LNCaP clone FGC (cell line): ENCODE data around the gene ADAMTS6.
A peak's percentile ranks its signal among the peaks of the same experiment; 100 is the strongest.
"Not testable (repeated sequence)": the region's sequence is repeated elsewhere in the genome, so short reads cannot be mapped to it uniquely, and the experiment has no call there.

Experiments
- DNase-seq: peaks from one replicate; pipeline ENCODE4 v3.0.0-alpha.2; 2011; ENCODE audit warnings: low read depth
- H3K4me3 ChIP-seq: 2 replicates; pipeline ENCODE4 v1.5.1; 2011; ENCODE audit warnings: mild to moderate bottlenecking, low read depth, low read length, control low read depth
- TF ChIP-seq, protein P1 (sequence below): IDR thresholded peaks from 2 replicates; pipeline ENCODE4 v1.5.1; 2012; ENCODE audit warnings: mild to moderate bottlenecking; ENCODE audit not compliant: control insufficient read depth, insufficient read depth; ENCODE audit errors: extremely low read depth

Gene ADAMTS6

DNA sequence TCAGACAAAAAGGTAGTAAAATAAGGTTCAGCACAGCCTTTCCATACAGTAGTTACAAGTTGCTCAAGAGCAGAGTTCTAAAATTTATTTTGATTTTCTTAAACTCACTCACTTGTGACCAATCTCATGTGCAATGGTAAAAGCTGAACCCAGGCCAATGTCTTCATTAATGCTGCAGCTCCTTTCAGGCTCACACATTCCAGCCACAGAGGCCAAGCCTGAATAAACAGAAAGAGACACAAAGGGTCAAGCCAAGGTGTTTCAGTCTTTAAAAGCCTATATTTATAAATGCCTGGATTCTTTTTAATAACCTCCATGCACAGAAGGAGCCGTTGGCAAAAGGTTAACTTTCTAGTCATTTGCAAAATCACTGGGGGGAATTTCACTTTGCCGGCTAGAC is 152.5 kb downstream of the ADAMTS6 start:
- H3K4me3 ChIP-seq = no peak overlapping the region
- TF ChIP-seq, protein P1, sequence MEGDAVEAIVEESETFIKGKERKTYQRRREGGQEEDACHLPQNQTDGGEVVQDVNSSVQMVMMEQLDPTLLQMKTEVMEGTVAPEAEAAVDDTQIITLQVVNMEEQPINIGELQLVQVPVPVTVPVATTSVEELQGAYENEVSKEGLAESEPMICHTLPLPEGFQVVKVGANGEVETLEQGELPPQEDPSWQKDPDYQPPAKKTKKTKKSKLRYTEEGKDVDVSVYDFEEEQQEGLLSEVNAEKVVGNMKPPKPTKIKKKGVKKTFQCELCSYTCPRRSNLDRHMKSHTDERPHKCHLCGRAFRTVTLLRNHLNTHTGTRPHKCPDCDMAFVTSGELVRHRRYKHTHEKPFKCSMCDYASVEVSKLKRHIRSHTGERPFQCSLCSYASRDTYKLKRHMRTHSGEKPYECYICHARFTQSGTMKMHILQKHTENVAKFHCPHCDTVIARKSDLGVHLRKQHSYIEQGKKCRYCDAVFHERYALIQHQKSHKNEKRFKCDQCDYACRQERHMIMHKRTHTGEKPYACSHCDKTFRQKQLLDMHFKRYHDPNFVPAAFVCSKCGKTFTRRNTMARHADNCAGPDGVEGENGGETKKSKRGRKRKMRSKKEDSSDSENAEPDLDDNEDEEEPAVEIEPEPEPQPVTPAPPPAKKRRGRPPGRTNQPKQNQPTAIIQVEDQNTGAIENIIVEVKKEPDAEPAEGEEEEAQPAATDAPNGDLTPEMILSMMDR = no peak
- DNase-seq = peak; percentile 21

DNA sequence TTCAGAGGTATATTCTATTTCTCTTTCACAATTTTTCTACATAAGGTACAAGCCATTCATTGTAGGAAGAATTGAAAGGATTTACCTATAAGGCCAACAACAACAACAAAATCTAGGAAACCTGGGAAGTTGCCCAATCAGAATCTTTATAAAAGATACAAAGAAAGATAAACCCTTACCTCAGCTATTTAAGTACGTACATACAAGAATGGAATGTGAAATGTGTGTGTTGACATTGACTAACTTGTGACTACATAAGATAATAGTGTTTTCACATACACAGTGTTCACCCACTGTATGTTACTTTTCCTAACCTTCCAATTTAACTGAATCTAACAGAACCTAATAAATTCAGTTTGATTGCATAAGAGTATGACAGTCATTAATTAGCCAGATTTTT is 154.1 kb downstream of the ADAMTS6 start:
- TF ChIP-seq, protein P1 = no peak
- H3K4me3 ChIP-seq = no peak overlapping the region

DNA sequence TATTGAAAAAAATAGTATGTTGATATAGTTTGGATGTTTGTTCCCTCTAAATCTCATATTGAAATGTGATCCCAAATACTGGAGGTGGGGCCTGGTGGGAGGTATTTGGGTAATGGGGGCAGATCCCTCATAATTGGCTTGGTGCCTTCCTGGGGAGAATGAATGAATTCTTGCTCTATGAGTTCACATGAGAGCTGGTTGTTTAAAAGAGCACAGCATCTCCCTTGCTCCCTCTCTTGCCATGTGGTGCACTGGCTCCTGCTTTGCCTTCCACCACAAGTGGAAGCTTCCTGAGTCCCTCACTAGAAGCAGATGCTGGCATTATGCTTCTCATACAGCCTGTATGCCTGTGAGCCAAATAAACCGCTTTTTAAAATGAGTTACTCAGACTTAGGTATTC is 154.8 kb downstream of the ADAMTS6 start:
- DNase-seq = no peak
- H3K4me3 ChIP-seq = no peak overlapping the region
- TF ChIP-seq, protein P1 = no peak

More for the DNA sequence above, 154.1 kb downstream of the ADAMTS6 start:
- peak; percentile 21 for DNase-seq

DNA sequence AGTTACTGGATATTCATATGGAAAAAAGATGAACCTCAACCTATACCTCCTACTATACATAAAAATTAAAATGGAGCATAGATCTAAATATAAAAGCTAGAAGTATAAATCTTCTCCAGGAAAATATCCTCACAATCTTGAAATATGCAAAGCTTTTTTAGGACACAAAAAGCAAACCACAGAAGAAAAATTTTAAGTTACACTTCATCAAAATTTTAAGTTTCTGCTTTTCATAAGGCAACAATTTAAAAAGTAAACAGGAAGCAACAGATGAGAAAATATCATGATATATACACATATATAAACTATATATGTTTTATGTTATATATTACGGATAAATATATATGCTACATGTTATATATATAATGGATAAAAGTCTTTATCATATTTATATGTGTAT is 157.5 kb downstream of the ADAMTS6 start:
- DNase-seq = no peak
- no peak overlapping the region for H3K4me3 ChIP-seq
- TF ChIP-seq, protein P1 = no peak

DNA sequence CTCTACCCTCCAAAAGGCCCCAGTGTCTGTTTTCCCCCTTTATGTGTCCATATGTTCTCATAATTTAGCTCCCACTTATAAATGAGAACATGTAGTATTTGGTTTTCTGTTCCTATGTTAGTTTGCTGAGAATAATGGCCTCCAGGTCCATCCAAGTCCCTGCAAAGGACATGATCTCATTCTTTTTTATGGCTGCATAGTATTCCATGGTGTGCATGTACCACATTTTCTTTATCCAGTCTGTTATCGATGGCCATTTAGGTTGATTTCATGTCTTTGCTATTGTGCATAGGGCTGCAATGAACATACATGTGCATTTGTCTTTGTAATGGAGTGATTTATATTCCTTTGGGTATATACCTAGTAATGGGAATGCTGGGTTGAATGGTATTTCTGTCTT is 161.0 kb downstream of the ADAMTS6 start:
- DNase-seq = not testable (repeated sequence)

DNA sequence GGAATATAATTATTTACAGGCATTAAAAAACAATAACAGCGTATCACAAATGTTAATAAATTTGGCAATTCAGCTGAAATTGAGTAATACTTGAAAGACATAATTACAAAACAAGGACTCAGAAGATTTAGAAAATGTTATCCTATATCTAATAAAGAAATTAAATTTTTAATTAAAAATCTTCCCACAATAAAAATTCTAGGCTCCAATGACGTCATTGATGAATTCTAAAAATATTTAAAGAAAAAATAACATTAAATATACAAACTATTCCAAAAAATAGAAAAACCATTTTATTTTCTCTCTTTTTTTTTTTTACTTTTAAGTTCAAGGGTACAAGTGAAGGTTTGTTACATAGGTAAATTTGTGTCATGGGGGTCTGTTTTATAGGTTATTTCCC is 161.5 kb downstream of the ADAMTS6 start:
- TF ChIP-seq, protein P1 = no peak
- no peak for DNase-seq
- no peak overlapping the region for H3K4me3 ChIP-seq

More for the DNA sequence above, 161.0 kb downstream of the ADAMTS6 start:
- H3K4me3 ChIP-seq = not testable (repeated sequence)

DNA sequence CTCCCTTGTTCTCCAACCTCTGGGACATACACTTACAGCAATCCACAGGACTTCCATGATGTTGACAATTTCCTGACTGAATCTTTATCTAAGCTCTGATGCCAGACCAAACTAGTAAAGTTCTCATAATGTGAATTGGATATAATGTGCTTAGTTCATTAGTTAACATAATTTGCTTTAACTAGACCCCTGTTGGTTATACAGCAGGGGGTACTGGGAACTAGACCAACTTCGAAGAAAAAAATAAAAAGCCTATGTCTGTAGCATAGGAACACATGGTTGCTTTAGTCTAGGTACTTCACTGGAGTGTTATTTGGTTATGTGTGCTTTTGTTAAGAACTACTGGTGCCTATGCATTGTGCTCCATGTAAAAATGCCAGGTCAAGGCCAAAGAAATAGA is 173.8 kb downstream of the ADAMTS6 start:
- TF ChIP-seq, protein P1 = no peak
- no peak for DNase-seq
- no peak overlapping the region for H3K4me3 ChIP-seq
